Kidney epithelial cell (primary cell): ENCODE measurements around the gene GPC4. TPM values are rescaled to one million over a fixed set of nuclear protein-coding genes. Genes with fewer than 3 reads are reported as not detected.

ENCODE experiments used
- DNase-seq: peaks from one replicate; pipeline ENCODE4 v3.0.0-alpha.2; 2010; ENCODE audit warnings: low read depth
- H3K27me3 ChIP-seq: 2 replicates; pipeline ENCODE4 v1.6.0; 2011; ENCODE audit warnings: low read length; ENCODE audit not compliant: control insufficient read depth, insufficient read depth
- H3K36me3 ChIP-seq: 2 replicates; pipeline ENCODE4 v1.5.1; 2011; ENCODE audit warnings: low read length; ENCODE audit not compliant: control insufficient read depth, insufficient read depth
- H3K4me3 ChIP-seq: 2 replicates; pipeline ENCODE4 v1.5.1; 2011; ENCODE audit warnings: low read depth, mild to moderate bottlenecking, control low read depth, low read length
- total RNA-seq: library from RNA; depleted of rRNA; stranded (reverse); fragments of >200 nt; gene quantifications from 2 replicates; pipeline ENCODE4 v1.2.3, GENCODE V29; 2015
- TF ChIP-seq, protein P1 (sequence below): IDR thresholded peaks from 2 replicates; pipeline ENCODE4 v1.5.1; 2011; ENCODE audit warnings: mild to moderate bottlenecking, moderate library complexity, low read length, control low read depth, inconsistent platforms; ENCODE audit not compliant: insufficient read depth, poor library complexity, severe bottlenecking

Gene GPC4
- total RNA-seq, 1 donor from 2014 or later: 34.7 TPM

DNA sequence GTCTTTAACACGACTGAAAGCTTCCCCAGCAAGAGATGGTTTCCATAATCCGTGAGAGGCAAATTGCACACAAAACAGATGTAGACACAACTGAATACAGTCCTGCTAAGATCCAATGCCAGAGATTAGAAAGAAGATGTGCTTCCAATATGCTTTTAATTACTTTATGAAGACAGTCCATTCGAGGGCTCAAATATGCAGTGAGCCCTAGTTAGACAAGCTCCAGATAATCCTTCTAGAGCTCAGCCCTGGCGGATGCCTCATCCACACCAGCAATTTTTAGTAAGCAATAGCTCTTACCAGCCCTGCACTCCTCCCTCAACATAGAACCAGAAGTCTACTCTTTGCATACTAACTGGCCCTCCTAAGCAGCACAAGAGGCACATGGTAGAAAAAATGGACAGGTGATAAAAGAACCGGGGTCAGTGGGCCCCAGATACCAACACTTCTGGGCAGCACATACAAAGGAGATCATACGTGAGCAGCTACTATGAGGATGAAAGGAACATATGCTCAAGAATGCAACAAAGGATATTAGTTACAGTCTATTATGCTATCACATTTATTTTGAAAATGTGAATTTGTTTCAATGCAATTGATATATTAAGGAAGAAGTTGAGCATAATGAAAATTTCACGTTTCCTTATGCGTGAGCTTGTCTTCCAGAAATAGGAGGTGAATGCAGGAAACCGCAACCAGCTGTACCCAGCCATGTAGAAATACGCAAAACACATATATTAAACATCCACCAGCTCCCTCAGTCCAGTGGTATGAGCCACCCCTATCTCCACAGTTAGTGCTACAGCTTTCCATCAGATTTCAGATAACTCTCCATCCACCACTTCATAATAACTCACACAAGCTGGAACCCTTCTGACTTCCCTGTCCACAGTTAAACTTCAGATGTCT lies 34.3 kb downstream of the GPC4 start:
- Histone ChIP-seq H3K4me3 (no peak overlapping the region), H3K36me3 (no peaks in the 10 kb centered on the region), H3K27me3 (no peaks in the 10 kb centered on the region)
- TF ChIP-seq, protein P1, sequence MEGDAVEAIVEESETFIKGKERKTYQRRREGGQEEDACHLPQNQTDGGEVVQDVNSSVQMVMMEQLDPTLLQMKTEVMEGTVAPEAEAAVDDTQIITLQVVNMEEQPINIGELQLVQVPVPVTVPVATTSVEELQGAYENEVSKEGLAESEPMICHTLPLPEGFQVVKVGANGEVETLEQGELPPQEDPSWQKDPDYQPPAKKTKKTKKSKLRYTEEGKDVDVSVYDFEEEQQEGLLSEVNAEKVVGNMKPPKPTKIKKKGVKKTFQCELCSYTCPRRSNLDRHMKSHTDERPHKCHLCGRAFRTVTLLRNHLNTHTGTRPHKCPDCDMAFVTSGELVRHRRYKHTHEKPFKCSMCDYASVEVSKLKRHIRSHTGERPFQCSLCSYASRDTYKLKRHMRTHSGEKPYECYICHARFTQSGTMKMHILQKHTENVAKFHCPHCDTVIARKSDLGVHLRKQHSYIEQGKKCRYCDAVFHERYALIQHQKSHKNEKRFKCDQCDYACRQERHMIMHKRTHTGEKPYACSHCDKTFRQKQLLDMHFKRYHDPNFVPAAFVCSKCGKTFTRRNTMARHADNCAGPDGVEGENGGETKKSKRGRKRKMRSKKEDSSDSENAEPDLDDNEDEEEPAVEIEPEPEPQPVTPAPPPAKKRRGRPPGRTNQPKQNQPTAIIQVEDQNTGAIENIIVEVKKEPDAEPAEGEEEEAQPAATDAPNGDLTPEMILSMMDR: no peak
- no peak for DNase-seq

DNA sequence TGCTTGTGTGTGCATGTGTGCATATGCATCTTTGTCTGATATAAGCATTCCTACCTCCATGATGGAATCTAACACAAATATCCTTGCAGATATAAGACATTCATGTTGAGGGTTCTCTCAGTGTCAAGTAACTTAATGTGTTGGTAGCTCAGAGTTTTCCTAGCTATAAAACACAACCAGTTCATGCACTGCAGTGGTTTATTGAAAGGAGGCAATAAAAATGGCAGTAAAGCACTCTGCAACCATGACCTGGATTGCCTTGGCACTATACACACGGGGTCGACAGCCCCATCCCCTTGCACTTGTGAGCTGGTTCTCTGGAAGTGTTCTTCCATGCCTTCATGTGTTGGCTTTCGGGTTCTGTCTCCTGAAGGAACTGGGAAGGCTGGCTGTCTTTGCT lies 38.9 kb downstream of the GPC4 start:
- H3K36me3 ChIP-seq: no peaks in the 10 kb centered on the region
- TF ChIP-seq, protein P1: no peak
- no peaks in the 10 kb centered on the region for H3K27me3 ChIP-seq
- no peak for DNase-seq
- H3K4me3 ChIP-seq: no peak overlapping the region

DNA sequence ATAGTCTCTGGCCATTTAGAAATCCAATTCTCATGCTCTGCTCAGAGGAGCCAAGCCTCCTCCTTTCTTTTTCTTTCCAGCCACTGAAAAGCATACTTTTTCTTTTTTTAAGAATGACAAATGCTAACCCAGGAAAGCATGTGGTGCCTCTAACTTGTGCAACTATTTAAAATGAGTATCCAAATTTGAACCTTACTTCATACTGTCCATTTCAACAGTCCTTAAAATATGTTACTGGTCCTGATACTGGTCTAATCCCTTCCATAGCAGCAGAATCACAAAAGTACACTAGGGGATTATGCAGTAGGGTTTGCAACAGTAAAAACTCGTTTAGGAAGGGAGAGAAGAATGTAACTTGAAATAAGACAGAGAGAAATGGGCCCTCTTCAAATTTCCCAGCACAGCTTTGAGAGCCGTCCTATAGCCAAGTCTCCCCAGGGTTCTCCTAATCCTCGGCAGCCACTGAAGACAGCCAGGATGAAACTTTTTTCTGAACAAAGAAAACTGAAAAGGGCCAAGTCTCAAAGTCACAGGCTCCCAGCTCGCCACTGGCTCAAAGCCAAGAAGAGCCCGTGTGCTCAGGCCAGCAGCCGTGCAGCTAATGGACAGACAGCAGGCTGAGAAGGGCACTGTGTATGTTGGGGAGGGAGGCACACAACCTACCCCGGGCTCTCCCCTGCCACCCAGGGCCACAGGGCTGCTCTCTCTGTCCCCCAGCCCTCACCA lies 39.5 kb downstream of the GPC4 start:
- Histone ChIP-seq H3K4me3 (no peak overlapping the region), H3K36me3 (no peaks in the 10 kb centered on the region), H3K27me3 (no peaks in the 10 kb centered on the region)
- TF ChIP-seq, protein P1: no peak
- no peak for DNase-seq

DNA sequence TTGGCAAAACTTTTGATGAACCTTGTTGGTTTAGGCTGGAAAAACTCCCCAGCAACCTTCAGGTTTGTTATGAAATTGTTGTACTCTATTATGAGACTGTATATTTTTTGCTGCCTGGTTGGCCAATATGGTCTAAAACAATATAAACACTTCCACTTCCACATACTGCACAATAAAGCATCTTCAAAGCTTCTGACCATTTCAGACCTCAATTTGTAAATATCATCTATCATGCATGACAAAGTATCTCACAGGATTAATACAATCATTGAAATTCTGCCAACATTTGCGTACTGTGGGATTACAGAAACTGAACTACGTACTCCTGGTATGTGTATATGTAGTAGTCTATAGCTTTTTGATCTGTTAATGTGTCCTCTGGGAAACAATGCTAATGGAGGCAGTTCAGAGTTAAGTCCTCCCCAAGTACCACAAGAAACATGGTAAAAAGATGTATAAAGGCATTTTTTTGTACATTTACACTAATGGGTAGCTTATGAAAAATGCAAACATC lies 40.4 kb downstream of the GPC4 start:
- H3K36me3 ChIP-seq: no peaks in the 10 kb centered on the region
- no peaks in the 10 kb centered on the region for H3K27me3 ChIP-seq
- TF ChIP-seq, protein P1: no peak
- DNase-seq: no peak
- no peak overlapping the region for H3K4me3 ChIP-seq

DNA sequence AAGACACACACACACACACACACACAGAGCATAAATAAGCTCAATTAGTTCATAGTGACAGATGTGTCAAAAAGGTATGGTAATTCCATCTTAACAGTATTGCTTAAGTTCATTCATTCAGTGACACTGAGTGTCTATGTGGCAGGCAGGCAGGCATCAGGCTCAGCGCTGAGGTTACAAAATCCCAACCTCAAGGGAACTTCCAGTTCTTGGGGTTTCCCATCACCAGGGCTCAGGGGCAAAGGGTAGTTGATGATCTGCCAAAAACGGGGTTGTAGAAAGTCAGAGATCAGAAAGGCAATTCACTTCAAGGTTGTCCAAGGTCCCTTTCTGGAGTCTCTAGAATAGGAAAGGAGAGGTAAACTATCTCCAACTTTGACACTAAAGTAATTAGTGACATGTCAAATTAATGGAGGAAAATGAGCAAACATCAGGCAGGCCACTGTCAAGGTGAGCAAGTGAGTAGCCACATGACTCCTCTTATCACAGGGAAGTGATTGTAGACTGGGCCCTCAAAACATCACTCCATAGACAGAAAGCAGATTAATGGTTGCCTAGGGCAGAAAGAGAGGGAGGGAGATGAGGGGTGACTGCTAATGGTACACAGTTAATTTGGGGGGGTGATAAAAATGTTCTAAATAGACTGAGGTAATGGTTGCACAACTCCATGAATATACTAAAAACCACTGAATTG lies 41.8 kb downstream of the GPC4 start:
- Histone ChIP-seq H3K27me3 (no peaks in the 10 kb centered on the region), H3K36me3 (no peaks in the 10 kb centered on the region), H3K4me3 (no peak overlapping the region)
- TF ChIP-seq, protein P1: no peak
- DNase-seq: no peak
